ENCODE data around the gene PPARG.

PPARG gene

GRCh38 chr3:12356175-12356574 is 67.3 kb downstream of the PPARG start:
- TF ChIP-seq EZH2phosphoT487 (IDR thresholded peaks at IDR 0.05; ENCODE audit: low read length) (no peak), CTCF (IDR thresholded peaks at IDR 0.05; ENCODE audit: low read length) (no peak), EZH2 (optimal IDR thresholded peaks at IDR 0.05; ENCODE audit: low read depth, low read length) (no peak)
- H3K79me2 ChIP-seq (ENCODE audit: low read length), result no peaks in the 10 kb centered on the region
- H3F3A ChIP-seq (ENCODE audit: insufficient read depth, low read length), result no peaks in the 10 kb centered on the region
- no peaks in the 10 kb centered on the region for H3K27me3 ChIP-seq (replicated peaks; ENCODE audit: insufficient read depth, low read length)
- H3K9me2 ChIP-seq (replicated peaks; ENCODE audit: insufficient read depth, low read length), result no peaks in the 10 kb centered on the region
- no peak overlapping the region for H3K27ac ChIP-seq (ENCODE audit: low read length)
- no peak overlapping the region for H3K9ac ChIP-seq (ENCODE audit: low read length)
- no peak overlapping the region for H2AFZ ChIP-seq (ENCODE audit: low read length)
- no peaks in the 10 kb centered on the region for H3K4me1 ChIP-seq (ENCODE audit: low read length)
- no peak for DNase-seq
- no peak overlapping the region for H3K4me2 ChIP-seq (ENCODE audit: low read depth, low read length)
- no peaks in the 10 kb centered on the region for H4K20me1 ChIP-seq (ENCODE audit: insufficient read depth, low read length)
- H3K36me3 ChIP-seq (replicated peaks; ENCODE audit: insufficient read depth, low read length), result no peaks in the 10 kb centered on the region
- H3K9me3 ChIP-seq (replicated peaks; ENCODE audit: insufficient read depth, low read length), result no peaks in the 10 kb centered on the region
- no peak overlapping the region for H3K4me3 ChIP-seq (ENCODE audit: low read length)

GRCh38 chr3:12356996-12357395 is 68.1 kb downstream of the PPARG start:
- no peak overlapping the region for H3K27ac ChIP-seq (ENCODE audit: low read length)

GRCh38 chr3:12357456-12357855 is 68.6 kb downstream of the PPARG start:
- Histone ChIP-seq H3K9me3 (replicated peaks; ENCODE audit: insufficient read depth, low read length) (no peaks in the 10 kb centered on the region), H3K79me2 (ENCODE audit: low read length) (no peaks in the 10 kb centered on the region), H3K4me1 (ENCODE audit: low read length) (no peaks in the 10 kb centered on the region), H3K27ac (ENCODE audit: low read length) (no peak overlapping the region), H3K36me3 (replicated peaks; ENCODE audit: insufficient read depth, low read length) (no peaks in the 10 kb centered on the region), H3K4me3 (ENCODE audit: low read length) (no peak overlapping the region), H4K20me1 (ENCODE audit: insufficient read depth, low read length) (no peaks in the 10 kb centered on the region), H3K9ac (ENCODE audit: low read length) (no peak overlapping the region), H3K9me2 (replicated peaks; ENCODE audit: insufficient read depth, low read length) (no peaks in the 10 kb centered on the region), H3K27me3 (replicated peaks; ENCODE audit: insufficient read depth, low read length) (no peaks in the 10 kb centered on the region), H3F3A (ENCODE audit: insufficient read depth, low read length) (no peaks in the 10 kb centered on the region), H3K4me2 (ENCODE audit: low read depth, low read length) (no peak overlapping the region), H2AFZ (ENCODE audit: low read length) (no peak overlapping the region)
- no peak for DNase-seq
- TF ChIP-seq EZH2 (optimal IDR thresholded peaks at IDR 0.05; ENCODE audit: low read depth, low read length) (no peak), CTCF (IDR thresholded peaks at IDR 0.05; ENCODE audit: low read length) (no peak)

More at GRCh38 chr3:12356996-12357395, 68.1 kb downstream of the PPARG start:
- no peak overlapping the region for H3K4me3 ChIP-seq (ENCODE audit: low read length)
- no peaks in the 10 kb centered on the region for H4K20me1 ChIP-seq (ENCODE audit: insufficient read depth, low read length)
- no peaks in the 10 kb centered on the region for H3K36me3 ChIP-seq (replicated peaks; ENCODE audit: insufficient read depth, low read length)
- H3K4me1 ChIP-seq (ENCODE audit: low read length), result no peaks in the 10 kb centered on the region
- no peaks in the 10 kb centered on the region for H3K9me3 ChIP-seq (replicated peaks; ENCODE audit: insufficient read depth, low read length)
- H3K4me2 ChIP-seq (ENCODE audit: low read depth, low read length), result no peak overlapping the region
- no peak for DNase-seq
- H3K9ac ChIP-seq (ENCODE audit: low read length), result no peak overlapping the region
- H3K9me2 ChIP-seq (replicated peaks; ENCODE audit: insufficient read depth, low read length), result no peaks in the 10 kb centered on the region
- TF ChIP-seq EZH2phosphoT487 (IDR thresholded peaks at IDR 0.05; ENCODE audit: low read length), result no peak
- no peak for TF ChIP-seq EZH2 (optimal IDR thresholded peaks at IDR 0.05; ENCODE audit: low read depth, low read length)
- TF ChIP-seq CTCF (IDR thresholded peaks at IDR 0.05; ENCODE audit: low read length), result no peak
- H3F3A ChIP-seq (ENCODE audit: insufficient read depth, low read length), result no peaks in the 10 kb centered on the region
- no peak overlapping the region for H2AFZ ChIP-seq (ENCODE audit: low read length)
- H3K79me2 ChIP-seq (ENCODE audit: low read length), result no peaks in the 10 kb centered on the region
- H3K27me3 ChIP-seq (replicated peaks; ENCODE audit: insufficient read depth, low read length), result no peaks in the 10 kb centered on the region

Data from MM.1S (cell line).